CD14-positive monocyte (primary cell): ENCODE results near the gene HTR2A. TPM values are rescaled to one million over a fixed set of nuclear protein-coding genes. Genes with fewer than 3 reads are reported as not detected.

ENCODE experiments used
- DNase-seq, 3 donors: peaks; one replicate each; pipeline ENCODE4 v3.0.0-alpha.2; 2011 to 2022
- H2AFZ ChIP-seq: 2 replicates; pipeline ENCODE4 v1.6.0; 2012; ENCODE audit warnings: mild to moderate bottlenecking, low read depth, low read length, inconsistent platforms; ENCODE audit not compliant: insufficient read depth, poor library complexity, severe bottlenecking
- H3K27ac ChIP-seq, 2 donors: 1 replicate in 1 of 2; 2 replicates in 1 of 2; pipeline ENCODE4 v1.5.1; 2012 to 2013; ENCODE audit warnings: low read length in 2 of 2, control low read depth in 1 of 2, inconsistent platforms in 1 of 2, low read depth in 1 of 2, mild to moderate bottlenecking in 1 of 2
- H3K27me3 ChIP-seq, 2 donors: one replicate each; pipeline versions ENCODE4 v1.6.0 to v1.6.1; 2011 to 2013; ENCODE audit warnings: low read length in 2 of 2; ENCODE audit not compliant: control insufficient read depth in 2 of 2, insufficient read depth in 2 of 2
- H3K36me3 ChIP-seq, 2 donors: replicated peaks in 1 of 2; 1 replicate in 1 of 2; 2 replicates in 1 of 2; pipeline versions ENCODE4 v1.5.1 to v1.6.1; 2012 to 2013; ENCODE audit warnings: low read length in 2 of 2, control low read depth in 1 of 2, inconsistent platforms in 1 of 2, mild to moderate bottlenecking in 1 of 2; ENCODE audit not compliant: insufficient read depth in 2 of 2, control insufficient read depth in 1 of 2
- H3K4me1 ChIP-seq, 2 donors: 1 replicate in 1 of 2; 2 replicates in 1 of 2; pipeline versions ENCODE4 v1.5.1 to v1.6.1; 2012 to 2013; ENCODE audit warnings: low read length in 2 of 2, control low read depth in 1 of 2, inconsistent platforms in 1 of 2, mild to moderate bottlenecking in 1 of 2, moderate library complexity in 1 of 2; ENCODE audit not compliant: insufficient read depth in 2 of 2, control insufficient read depth in 1 of 2
- H3K4me2 ChIP-seq: replicated peaks from 2 replicates; pipeline ENCODE3; 2012; ENCODE audit warnings: low read length, moderate library complexity, mild to moderate bottlenecking; ENCODE audit not compliant: poor library complexity, severe bottlenecking; ENCODE audit errors: extremely low read depth
- H3K4me3 ChIP-seq, 3 experiments: fragments of 200-600 bp in 1 of 3; sonication (generic) in 1 of 3; replicated peaks in 1 of 3; 1 replicate in 2 of 3; 2 replicates in 1 of 3; pipeline ENCODE4 v1.5.1; 2011 to 2013; ENCODE audit warnings: low read length in 3 of 3, mild to moderate bottlenecking in 3 of 3, control low read depth in 2 of 3, low read depth in 2 of 3, inconsistent platforms in 1 of 3, moderate library complexity in 1 of 3
- H3K79me2 ChIP-seq: 2 replicates; pipeline ENCODE4 v1.6.0; 2012; ENCODE audit warnings: mild to moderate bottlenecking, control low read depth, inconsistent platforms, low read length, moderate library complexity; ENCODE audit not compliant: insufficient read depth
- H3K9ac ChIP-seq: 2 replicates; pipeline ENCODE4 v1.6.0; 2017; ENCODE audit warnings: low read length, mild to moderate bottlenecking; ENCODE audit not compliant: insufficient read depth, poor library complexity, severe bottlenecking
- H3K9me3 ChIP-seq, 2 donors: replicated peaks in 1 of 2; 1 replicate in 1 of 2; 2 replicates in 1 of 2; pipeline versions ENCODE4 v1.5.1 to v1.6.1; 2012 to 2013; ENCODE audit warnings: low read length in 2 of 2, control low read depth in 1 of 2; ENCODE audit not compliant: control insufficient read depth in 1 of 2, insufficient read depth in 1 of 2
- H4K20me1 ChIP-seq: 2 replicates; pipeline ENCODE4 v1.6.0; 2012; ENCODE audit warnings: mild to moderate bottlenecking, low read length, control low read depth, moderate library complexity; ENCODE audit not compliant: insufficient read depth
- H3K27ac Mint-ChIP-seq, 7 donors: one replicate each; pipeline ENCODE4 v1.8.0; 2020; ENCODE audit warnings: mild to moderate bottlenecking in 7 of 7, mixed read lengths in 7 of 7, moderate library complexity in 6 of 7, inconsistent platforms in 2 of 7
- H3K27me3 Mint-ChIP-seq, 3 donors: one replicate each; pipeline ENCODE4 v1.8.0; 2021 to 2022; ENCODE audit warnings: low read depth in 3 of 3, mild to moderate bottlenecking in 3 of 3, mixed read lengths in 3 of 3, moderate library complexity in 3 of 3, inconsistent platforms in 1 of 3
- H3K36me3 Mint-ChIP-seq, 2 donors: one replicate each; pipeline ENCODE4 v1.8.0; 2020; ENCODE audit warnings: mixed read lengths in 2 of 2, inconsistent platforms in 1 of 2, mild to moderate bottlenecking in 1 of 2
- H3K4me1 Mint-ChIP-seq: one replicate; pipeline ENCODE4 v1.8.0; 2020; ENCODE audit warnings: mild to moderate bottlenecking, mixed read lengths
- H3K4me3 Mint-ChIP-seq, 2 donors: one replicate each; pipeline ENCODE4 v1.8.0; 2020; ENCODE audit warnings: mild to moderate bottlenecking in 2 of 2, mixed read lengths in 2 of 2, moderate library complexity in 1 of 2
- H3K9me3 Mint-ChIP-seq, 7 donors: one replicate each; pipeline ENCODE4 v1.8.0; 2020 to 2022; ENCODE audit warnings: mixed read lengths in 7 of 7, mild to moderate bottlenecking in 6 of 7, moderate library complexity in 6 of 7, inconsistent platforms in 2 of 7
- CTCF ChIP-seq: fragments of 200-600 bp; IDR thresholded peaks from one replicate; pipeline ENCODE4 v1.8.0; 2022; ENCODE audit warnings: antibody characterized with exemption, mild to moderate bottlenecking
- WGBS: methylation state at CpG from one replicate; pipeline ENCODE4 v1.1.5; 2013; ENCODE audit warnings: missing lambda C conversion rate; ENCODE audit not compliant: insufficient coverage; 5-methylcytosine and 5-hydroxymethylcytosine counted together
- intact Hi-C, 2 donors: fragments of 100-400 bp; cut with micrococcal nuclease; formaldehyde crosslinking; loops; one replicate each; pipeline versions ENCODE4 v1.15.0 to v1.15.1; 2023
- polyA plus RNA-seq, 3 donors: library from polyadenylated mRNA; depleted of rRNA in 1 of 3; unstranded in 2 of 3; stranded (reverse) in 1 of 3; fragments of 300-500 nt in 2 of 3; fragments of >200 nt in 1 of 3; fragmentation: Illumina TruSeq in 2 of 3; gene quantifications; 1 replicate in 2 of 3; 2 replicates in 1 of 3; pipeline ENCODE4 v1.2.3, GENCODE V29; 2012 to 2021

Gene HTR2A
- polyA plus RNA-seq, 3 donors: not detected

GRCh38 chr13:46925486-46925885 is 28.6 kb upstream of the HTR2A start:
- Histone ChIP-seq H3K27me3 (no peaks in the 10 kb centered on the region), H3K27ac (no peak overlapping the region), H3K4me3 (no peak overlapping the region), H4K20me1 (no peaks in the 10 kb centered on the region), H3K36me3 (no peaks in the 10 kb centered on the region), H3K4me1 (no peaks in the 10 kb centered on the region), H3K79me2 (no peaks in the 10 kb centered on the region), H2AFZ (no peak overlapping the region), H3K4me2 (no peak overlapping the region), H3K9me3 (peaks cover 0 to 2% of the 10 kb centered on the region in 2 donors), H3K9ac (no peak overlapping the region)
- Mint-ChIP-seq H3K27ac (no peak overlapping the region), H3K9me3 (peaks cover 0 to 10% (median 4%) of the 10 kb centered on the region in 7 donors), H3K36me3 (no peaks in the 10 kb centered on the region), H3K4me3 (no peak overlapping the region), H3K4me1 (no peaks in the 10 kb centered on the region), H3K27me3 (no peaks in the 10 kb centered on the region)
- no peak for TF ChIP-seq CTCF
- no peak for DNase-seq
- WGBS: no CpG with 5 or more reads among the region's 1 CpG
- intact Hi-C loops: no loop called here

DNA sequence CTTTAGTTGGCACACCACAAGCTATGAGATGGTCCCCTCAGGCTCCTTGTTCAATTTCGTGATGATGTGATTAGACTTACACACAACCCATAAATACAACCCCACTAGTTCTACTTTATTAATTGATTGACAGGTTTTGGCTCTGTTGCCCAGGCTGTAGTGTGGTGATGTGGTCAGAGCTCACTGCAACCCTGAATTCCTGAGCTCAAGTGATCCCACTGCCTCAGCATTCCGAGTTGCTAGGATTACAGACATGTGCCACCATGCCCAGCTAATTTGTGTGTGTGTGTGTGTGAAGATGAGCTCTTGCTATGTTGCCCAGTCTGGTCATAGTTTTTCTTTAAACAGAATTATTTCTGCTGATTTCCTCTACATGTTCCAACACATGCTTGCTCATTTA is 17.5 kb upstream of the HTR2A start:
- H3K4me1 Mint-ChIP-seq: no peaks in the 10 kb centered on the region
- 60% methylated on average over 1 of the region's 2 CpGs for WGBS
- Histone ChIP-seq H3K4me1 (no peaks in the 10 kb centered on the region), H3K9me3 (no peaks in the 10 kb centered on the region), H3K27ac (no peak overlapping the region), H2AFZ (no peak overlapping the region), H3K27me3 (no peaks in the 10 kb centered on the region), H4K20me1 (no peaks in the 10 kb centered on the region), H3K36me3 (no peaks in the 10 kb centered on the region), H3K4me2 (no peak overlapping the region), H3K79me2 (no peaks in the 10 kb centered on the region), H3K4me3 (no peak overlapping the region), H3K9ac (no peak overlapping the region)
- intact Hi-C loops: no loop called here
- TF ChIP-seq CTCF: no peak
- peaks cover 0 to 10% (median 0%) of the 10 kb centered on the region in 7 donors for H3K9me3 Mint-ChIP-seq
- no peak overlapping the region for H3K27ac Mint-ChIP-seq
- peaks cover 0 to 2% (median 0%) of the 10 kb centered on the region in 3 donors for H3K27me3 Mint-ChIP-seq
- H3K4me3 Mint-ChIP-seq: no peak overlapping the region
- no peaks in the 10 kb centered on the region for H3K36me3 Mint-ChIP-seq
- DNase-seq: no peak
